Suprapubic skin (tissue), 4 donors: ENCODE results near the gene CSTF2. TPM values are rescaled to one million over a fixed set of nuclear protein-coding genes. Genes with fewer than 3 reads are reported as not detected.
"Not testable (repeated sequence)": the region's sequence is repeated elsewhere in the genome, so short reads cannot be mapped to it uniquely, and the experiment has no call there.

Experiments
- DNase-seq, 2 donors: peaks; one replicate each; pipeline ENCODE4 v3.0.0-alpha.2; 2019; ENCODE audit warnings: low spot score in 2 of 2
- H3K27ac ChIP-seq: fragments of 200-600 bp; sonication (generic); one replicate; pipeline ENCODE4 v1.5.1; 2019
- H3K27me3 ChIP-seq: fragments of 200-600 bp; sonication (generic); one replicate; pipeline ENCODE4 v1.5.1; 2019
- H3K36me3 ChIP-seq: fragments of 200-600 bp; sonication (generic); one replicate; pipeline ENCODE4 v1.5.1; 2019
- H3K4me1 ChIP-seq: fragments of 200-600 bp; sonication (generic); one replicate; pipeline ENCODE4 v1.5.1; 2019
- H3K4me3 ChIP-seq: fragments of 200-600 bp; sonication (generic); one replicate; pipeline ENCODE4 v1.5.1; 2019; ENCODE audit warnings: mild to moderate bottlenecking
- H3K9me3 ChIP-seq: fragments of 200-600 bp; sonication (generic); one replicate; pipeline ENCODE4 v1.5.1; 2019
- EP300 ChIP-seq: sonication (generic); formaldehyde crosslinking; IDR thresholded peaks from one replicate; pipeline ENCODE4 v1.6.1; 2017; ENCODE audit warnings: antibody characterized with exemption
- POLR2A ChIP-seq, 2 donors: fragments of 450-650 bp; IDR thresholded peaks; one replicate each; pipeline ENCODE4 v1.6.1; 2017; ENCODE audit warnings: antibody characterized with exemption in 2 of 2, mild to moderate bottlenecking in 2 of 2, moderate library complexity in 2 of 2
- POLR2AphosphoS5 ChIP-seq, 3 donors: sonication (generic); formaldehyde crosslinking; IDR thresholded peaks; one replicate each; pipeline ENCODE4 v1.6.1; 2017; ENCODE audit warnings: antibody characterized with exemption in 3 of 3
- WGBS: methylation state at CpG from one replicate; pipeline ENCODE4 v1.1.5; 2018; 5-methylcytosine and 5-hydroxymethylcytosine counted together
- total RNA-seq, 4 donors: library from RNA; depleted of rRNA; stranded (reverse); fragments of >200 nt; gene quantifications; one replicate each; pipeline ENCODE4 v1.1.0, GENCODE V29; 2016
- TF ChIP-seq, protein P1 (sequence below), 2 donors: fragments of 200-600 bp in 1 of 2; fragments of 450-650 bp in 1 of 2; sonication (generic) in 1 of 2; IDR thresholded peaks; one replicate each; pipeline ENCODE4 v1.5.1; 2016 to 2019; ENCODE audit warnings: antibody characterized with exemption in 2 of 2, mild to moderate bottlenecking in 1 of 2, moderate library complexity in 1 of 2

CSTF2 gene
- total RNA-seq: 10 to 100 TPM; 10.5 to 18.5 (median 14.4) TPM

GRCh38 chrX:100819837-100820666 lies at the start of gene CSTF2:
Gene CSTF2, plus strand, starts transcription at chrX:100820391. Its CDS starts 26 bp downstream, at chrX:100820417.
- Histone ChIP-seq H3K36me3 (peaks cover 12% of the 10 kb centered on the region), H3K9me3 (no peaks in the 10 kb centered on the region), H3K4me1 (peaks cover 2% of the 10 kb centered on the region), H3K27ac (no peak within 1 kb of the TSS), H3K4me3 (peak within 1 kb of the TSS; percentile 59), H3K27me3 (no peaks in the 10 kb centered on the region)
- TF ChIP-seq POLR2AphosphoS5 (IDR thresholded peaks at IDR 0.05) (no peak), EP300 (no peak), POLR2A (IDR thresholded peaks at IDR 0.05) (no peak)
- TF ChIP-seq, protein P1, sequence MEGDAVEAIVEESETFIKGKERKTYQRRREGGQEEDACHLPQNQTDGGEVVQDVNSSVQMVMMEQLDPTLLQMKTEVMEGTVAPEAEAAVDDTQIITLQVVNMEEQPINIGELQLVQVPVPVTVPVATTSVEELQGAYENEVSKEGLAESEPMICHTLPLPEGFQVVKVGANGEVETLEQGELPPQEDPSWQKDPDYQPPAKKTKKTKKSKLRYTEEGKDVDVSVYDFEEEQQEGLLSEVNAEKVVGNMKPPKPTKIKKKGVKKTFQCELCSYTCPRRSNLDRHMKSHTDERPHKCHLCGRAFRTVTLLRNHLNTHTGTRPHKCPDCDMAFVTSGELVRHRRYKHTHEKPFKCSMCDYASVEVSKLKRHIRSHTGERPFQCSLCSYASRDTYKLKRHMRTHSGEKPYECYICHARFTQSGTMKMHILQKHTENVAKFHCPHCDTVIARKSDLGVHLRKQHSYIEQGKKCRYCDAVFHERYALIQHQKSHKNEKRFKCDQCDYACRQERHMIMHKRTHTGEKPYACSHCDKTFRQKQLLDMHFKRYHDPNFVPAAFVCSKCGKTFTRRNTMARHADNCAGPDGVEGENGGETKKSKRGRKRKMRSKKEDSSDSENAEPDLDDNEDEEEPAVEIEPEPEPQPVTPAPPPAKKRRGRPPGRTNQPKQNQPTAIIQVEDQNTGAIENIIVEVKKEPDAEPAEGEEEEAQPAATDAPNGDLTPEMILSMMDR (IDR thresholded peaks at IDR 0.05): no peak
- peak; percentile 80 to 84 for DNase-seq
- WGBS: 34% methylated on average over 49 of the region's 49 CpGs

DNA sequence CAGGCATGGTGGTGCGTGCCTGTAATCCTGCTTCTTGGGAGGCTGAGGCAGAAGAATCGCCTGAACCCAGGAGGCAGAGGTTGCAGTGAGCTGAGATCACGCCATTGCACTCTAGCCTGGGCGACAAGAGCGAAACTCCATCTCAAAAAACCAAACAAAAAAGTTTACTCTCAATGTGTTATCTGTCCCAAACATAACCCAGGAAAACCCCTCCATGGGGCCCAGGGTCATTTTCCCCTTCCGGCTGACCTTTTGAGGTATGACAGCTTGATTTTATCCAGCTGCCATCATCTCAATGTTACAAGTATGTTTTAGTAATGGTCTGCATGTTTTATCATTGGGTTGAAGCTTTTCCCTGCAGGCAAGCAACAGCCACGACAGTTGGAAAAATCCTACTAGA lies 23.8 kb upstream of the CSTF2 start:
- not testable (repeated sequence) for H3K27me3 ChIP-seq, H3K4me3 ChIP-seq, H3K36me3 ChIP-seq, H3K4me1 ChIP-seq, H3K27ac ChIP-seq, DNase-seq, H3K9me3 ChIP-seq
- WGBS: 88% methylated on average over 7 of the region's 7 CpGs

- no peaks in the 10 kb centered on the region for H3K36me3 ChIP-seq
- no peaks in the 10 kb centered on the region for H3K27me3 ChIP-seq
- H3K9me3 ChIP-seq: no peaks in the 10 kb centered on the region
- 88% methylated on average over 4 of the region's 4 CpGs for WGBS
- no peak overlapping the region for H3K27ac ChIP-seq
- DNase-seq: no peak
- no peak for TF ChIP-seq POLR2A (IDR thresholded peaks at IDR 0.05)
- H3K4me1 ChIP-seq: no peaks in the 10 kb centered on the region
- no peak overlapping the region for H3K4me3 ChIP-seq
Observed at GRCh38 chrX:100797359-100797758, 22.8 kb upstream of the CSTF2 start.

- Histone ChIP-seq H3K27me3 (no peaks in the 10 kb centered on the region), H3K36me3 (no peaks in the 10 kb centered on the region), H3K27ac (no peak overlapping the region), H3K9me3 (no peaks in the 10 kb centered on the region), H3K4me3 (no peak overlapping the region), H3K4me1 (no peaks in the 10 kb centered on the region)
- WGBS: 48% methylated on average over 4 of the region's 4 CpGs
- DNase-seq: no peak
- TF ChIP-seq POLR2AphosphoS5 (IDR thresholded peaks at IDR 0.05): no peak
Observed at GRCh38 chrX:100798484-100799214, 21.5 kb upstream of the CSTF2 start.

DNA sequence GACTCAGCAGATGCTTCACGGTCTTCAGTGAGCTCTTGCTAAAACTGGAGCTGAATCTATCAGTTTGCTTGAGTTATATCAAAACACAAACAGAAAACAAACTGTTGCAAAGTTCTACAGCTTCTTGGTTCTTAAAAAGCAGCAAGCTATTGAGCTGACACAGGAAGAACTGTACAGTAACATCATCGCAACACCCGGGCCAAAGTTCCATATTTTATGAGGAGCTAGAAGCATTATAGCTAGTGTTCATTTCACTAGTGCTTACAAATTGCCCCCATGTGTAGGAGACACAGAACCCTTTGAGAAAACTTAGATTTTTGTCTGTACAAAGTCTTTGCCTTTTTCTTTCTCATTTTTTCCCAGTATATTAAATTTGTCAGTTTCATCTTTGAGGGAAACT lies 17.3 kb upstream of the CSTF2 start:
- H3K9me3 ChIP-seq: no peaks in the 10 kb centered on the region
- DNase-seq: no peak
- TF ChIP-seq POLR2AphosphoS5 (IDR thresholded peaks at IDR 0.05) (no peak), EP300 (no peak), POLR2A (IDR thresholded peaks at IDR 0.05) (no peak)
- TF ChIP-seq, protein P1 (IDR thresholded peaks at IDR 0.05): no peak
- no peak overlapping the region for H3K27ac ChIP-seq
- H3K36me3 ChIP-seq: no peaks in the 10 kb centered on the region
- H3K4me1 ChIP-seq: no peaks in the 10 kb centered on the region
- 75% methylated on average over 3 of the region's 3 CpGs for WGBS
- no peak overlapping the region for H3K4me3 ChIP-seq
- H3K27me3 ChIP-seq: no peaks in the 10 kb centered on the region

- TF ChIP-seq, protein P1 (IDR thresholded peaks at IDR 0.05): no peak
- no peak for TF ChIP-seq POLR2A (IDR thresholded peaks at IDR 0.05)
- no peak for TF ChIP-seq EP300
- TF ChIP-seq POLR2AphosphoS5 (IDR thresholded peaks at IDR 0.05): no peak
- 67% methylated on average over 1 of the region's 1 CpG for WGBS
- H3K4me1 ChIP-seq: no peaks in the 10 kb centered on the region
Observed at GRCh38 chrX:100804780-100805179, 15.4 kb upstream of the CSTF2 start.

DNA sequence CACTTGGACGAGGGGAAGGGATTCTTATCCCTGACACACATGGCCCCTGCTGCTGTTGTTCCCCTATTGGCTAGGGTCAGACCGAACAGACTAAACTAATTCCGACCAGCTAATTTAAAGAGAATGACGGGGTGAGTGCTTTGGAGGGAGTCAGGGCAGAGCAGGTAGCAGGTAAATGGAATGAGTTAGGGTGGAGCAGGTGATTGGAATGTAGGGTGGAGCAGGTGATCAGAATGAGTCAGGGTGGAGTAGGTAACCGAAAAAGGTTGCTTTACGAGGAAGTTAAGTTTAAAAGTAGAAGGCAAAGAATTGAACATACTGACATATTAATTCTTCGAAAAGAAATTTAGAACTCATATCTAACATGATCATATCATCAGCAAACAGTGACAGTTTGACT lies 11.9 kb upstream of the CSTF2 start:
- not testable (repeated sequence) for H3K4me3 ChIP-seq, H3K36me3 ChIP-seq, H3K4me1 ChIP-seq, H3K27ac ChIP-seq, H3K9me3 ChIP-seq, H3K27me3 ChIP-seq, DNase-seq
- WGBS: 80% methylated on average over 7 of the region's 7 CpGs

More at GRCh38 chrX:100804780-100805179, 15.4 kb upstream of the CSTF2 start:
- Histone ChIP-seq H3K9me3 (no peaks in the 10 kb centered on the region), H3K36me3 (no peaks in the 10 kb centered on the region), H3K27me3 (no peaks in the 10 kb centered on the region), H3K27ac (no peak overlapping the region), H3K4me3 (no peak overlapping the region)
- no peak for DNase-seq
